ENCODE data around the gene RBMS1. TPM values are rescaled to one million over a fixed set of nuclear protein-coding genes. Genes with fewer than 3 reads are reported as not detected.

RBMS1 gene
- polyA plus RNA-seq, 1 donor (not counting 4 experiments of a cell fraction or from before 2014, with no cell fraction given), result 89.1 TPM

- H2AFZ ChIP-seq (ENCODE audit: control insufficient read depth, low read length), result no peak overlapping the region
- dilution Hi-C loops (cut with MboI; ENCODE audit: extremely low pct_ligation_motif_present, low sequenced_read_pairs), result no loop called here
- H3K4me3 ChIP-seq (ENCODE audit: control insufficient read depth in 2 of 3, extremely low read depth in 1 of 3, insufficient read depth in 2 of 3, low read depth in 1 of 3, low read length in 3 of 3), result no peak overlapping the region
- no peak overlapping the region for H3K4me2 ChIP-seq (ENCODE audit: control insufficient read depth, extremely low read depth, insufficient read depth, low read depth, low read length)
- FAIRE-seq, result no peak
- H3K36me3 ChIP-seq (ENCODE audit: control insufficient read depth in 2 of 2, extremely low read depth in 1 of 2, insufficient read depth in 2 of 2, low read length in 2 of 2), result peaks cover 26 to 43% of the 10 kb centered on the region in 2 experiments
- H3K9ac ChIP-seq (ENCODE audit: control insufficient read depth, extremely low read depth, insufficient read depth, low read length), result no peak overlapping the region
- no peak for DNase-seq (ENCODE audit: low read depth, low spot score)
- H3K27me3 ChIP-seq (ENCODE audit: control insufficient read depth, extremely low read depth, insufficient read depth, low read length), result no peaks in the 10 kb centered on the region
- peaks cover 3% of the 10 kb centered on the region for H3K9me1 ChIP-seq (ENCODE audit: control insufficient read depth, extremely low read depth, insufficient read depth, low read length)
- peaks cover 27% of the 10 kb centered on the region for H3K4me1 ChIP-seq (ENCODE audit: control insufficient read depth, extremely low read depth, insufficient read depth, low read length)
- TF ChIP-seq EZH2 (IDR thresholded peaks at IDR 0.05; ENCODE audit: low read length) (no peak), CTCF (optimal IDR thresholded peaks at IDR 0.05 in 1 of 3, IDR thresholded peaks at IDR 0.05 in 1 of 3, conservative IDR thresholded peaks at IDR 0.05 in 1 of 3; ENCODE audit: extremely low read depth in 1 of 3, insufficient read depth in 2 of 3, low read length in 3 of 3) (no peak)
- no peak overlapping the region for H3K27ac ChIP-seq (ENCODE audit: control insufficient read depth, insufficient read depth, low read length)
- H3K79me2 ChIP-seq (ENCODE audit: control insufficient read depth, insufficient read depth, low read length), result peaks cover 22% of the 10 kb centered on the region
- no peaks in the 10 kb centered on the region for H3K9me3 ChIP-seq (ENCODE audit: control insufficient read depth, low read depth, low read length)
- H4K20me1 ChIP-seq (ENCODE audit: control insufficient read depth, extremely low read depth, insufficient read depth, low read length), result no peaks in the 10 kb centered on the region
Observed at GRCh38 chr2:160298960-160299359, 194.6 kb downstream of the RBMS1 start.

- no peak overlapping the region for H3K4me3 ChIP-seq (ENCODE audit: control insufficient read depth in 2 of 3, extremely low read depth in 1 of 3, insufficient read depth in 2 of 3, low read depth in 1 of 3, low read length in 3 of 3)
- peaks cover 6% of the 10 kb centered on the region for H3K9me1 ChIP-seq (ENCODE audit: control insufficient read depth, extremely low read depth, insufficient read depth, low read length)
- peaks cover 21 to 38% of the 10 kb centered on the region in 2 experiments for H3K36me3 ChIP-seq (ENCODE audit: control insufficient read depth in 2 of 2, extremely low read depth in 1 of 2, insufficient read depth in 2 of 2, low read length in 2 of 2)
- H3K9ac ChIP-seq (ENCODE audit: control insufficient read depth, extremely low read depth, insufficient read depth, low read length), result no peak overlapping the region
- H3K79me2 ChIP-seq (ENCODE audit: control insufficient read depth, insufficient read depth, low read length), result peaks cover 22% of the 10 kb centered on the region
- peaks cover 42% of the 10 kb centered on the region for H3K4me1 ChIP-seq (ENCODE audit: control insufficient read depth, extremely low read depth, insufficient read depth, low read length)
- H3K9me3 ChIP-seq (ENCODE audit: control insufficient read depth, low read depth, low read length), result no peaks in the 10 kb centered on the region
- H4K20me1 ChIP-seq (ENCODE audit: control insufficient read depth, extremely low read depth, insufficient read depth, low read length), result no peaks in the 10 kb centered on the region
- FAIRE-seq (no peak), DNase-seq (ENCODE audit: low read depth, low spot score) (no peak)
- no peak overlapping the region for H3K4me2 ChIP-seq (ENCODE audit: control insufficient read depth, extremely low read depth, insufficient read depth, low read depth, low read length)
- no peak overlapping the region for H3K27ac ChIP-seq (ENCODE audit: control insufficient read depth, insufficient read depth, low read length)
- no peak overlapping the region for H2AFZ ChIP-seq (ENCODE audit: control insufficient read depth, low read length)
- TF ChIP-seq EZH2 (IDR thresholded peaks at IDR 0.05; ENCODE audit: low read length) (no peak), CTCF (optimal IDR thresholded peaks at IDR 0.05 in 1 of 3, IDR thresholded peaks at IDR 0.05 in 1 of 3, conservative IDR thresholded peaks at IDR 0.05 in 1 of 3; ENCODE audit: extremely low read depth in 1 of 3, insufficient read depth in 2 of 3, low read length in 3 of 3) (no peak)
- H3K27me3 ChIP-seq (ENCODE audit: control insufficient read depth, extremely low read depth, insufficient read depth, low read length), result no peaks in the 10 kb centered on the region
- dilution Hi-C loops (cut with MboI; ENCODE audit: extremely low pct_ligation_motif_present, low sequenced_read_pairs), result no loop called here
Observed at GRCh38 chr2:160295519-160296207, 197.9 kb downstream of the RBMS1 start.

Measured in keratinocyte (primary cell).